GM12891 (cell line): ENCODE results near the gene MOCS1.

Experiments
- DNase-seq: peaks from one replicate; pipeline ENCODE4 v3.0.0; 2011; ENCODE audit warnings: low spot score; ENCODE audit not compliant: insufficient read length
- FAIRE-seq: peaks from 2 replicates; lab custom pipeline; 2011; peaks lifted over from hg19 to GRCh38; lab: Jason Lieb, UNC
- PAX5 ChIP-seq: IDR thresholded peaks from 2 replicates; pipeline ENCODE4 v1.6.1; 2011; ENCODE audit warnings: low read length, moderate library complexity, mild to moderate bottlenecking; ENCODE audit not compliant: insufficient read depth, severe bottlenecking
- POLR2A ChIP-seq: IDR thresholded peaks from 2 replicates; pipeline ENCODE4 v1.6.1; 2011; ENCODE audit warnings: low read depth, low read length, control low read depth
- POLR2AphosphoS5 ChIP-seq: IDR thresholded peaks from 2 replicates; pipeline ENCODE4 v1.6.1; 2011; ENCODE audit warnings: low read depth, low read length, control low read depth
- POU2F2 ChIP-seq: IDR thresholded peaks from 2 replicates; pipeline ENCODE4 v1.6.1; 2011; ENCODE audit warnings: low read depth, mild to moderate bottlenecking, control low read depth, low read length, moderate library complexity
- SPI1 ChIP-seq: IDR thresholded peaks from 2 replicates; pipeline ENCODE4 v1.6.1; 2011; ENCODE audit warnings: low read depth, low read length, control low read depth
- TAF1 ChIP-seq: IDR thresholded peaks from 2 replicates; pipeline ENCODE4 v1.6.1; 2011; ENCODE audit warnings: low read depth, low read length, control low read depth

MOCS1 gene

DNA sequence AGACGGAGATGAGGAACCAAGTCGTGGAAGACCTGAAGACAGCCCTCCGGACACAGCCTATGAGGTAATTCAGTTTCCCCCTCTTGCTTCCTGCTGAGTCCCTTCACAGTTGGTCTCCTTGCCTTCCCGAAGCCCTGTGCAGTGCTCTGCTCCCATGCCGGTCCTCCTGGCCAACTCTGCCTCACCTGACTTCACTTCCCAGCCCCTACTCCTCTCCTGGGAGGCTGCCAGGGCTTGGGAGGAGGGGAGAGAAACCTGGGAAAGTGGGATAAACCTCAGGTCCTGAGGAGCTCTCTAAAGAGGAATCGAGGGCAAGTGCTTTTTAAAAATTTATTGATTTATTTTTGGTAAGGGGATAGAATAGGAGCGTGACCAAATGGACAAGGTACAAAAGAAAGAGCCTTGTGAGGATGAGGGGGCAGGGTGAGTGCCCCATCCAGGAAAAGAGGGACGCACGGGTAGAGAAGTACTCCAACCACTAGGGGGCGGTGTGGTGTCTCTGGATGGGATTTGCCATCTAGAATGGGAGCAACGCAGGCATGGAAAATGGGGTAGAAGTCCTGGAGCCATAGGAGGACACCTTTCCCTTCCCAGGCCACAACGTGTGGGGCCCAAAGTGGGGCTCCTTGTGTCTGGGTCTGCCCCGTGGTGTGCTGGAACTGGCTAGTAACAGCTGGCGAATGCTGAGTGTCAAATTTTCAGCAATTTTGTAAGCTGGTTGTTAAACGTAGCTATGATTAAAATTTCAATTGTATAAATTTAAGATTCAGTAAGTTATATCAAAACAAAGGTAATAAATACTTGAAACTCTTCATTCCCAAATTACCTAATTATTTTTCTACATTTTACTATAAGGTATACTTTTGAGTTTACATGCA is 69.0 kb downstream of the MOCS1 start:
- FAIRE-seq (no peak), DNase-seq (peak; percentile 48)
- TF ChIP-seq POLR2AphosphoS5 (no peak), POU2F2 (no peak), SPI1 (no peak), POLR2A (no peak), PAX5 (no peak), TAF1 (no peak)

GRCh38 chr6:39861663-39862062 is 72.6 kb downstream of the MOCS1 start:
- DNase-seq (no peak), FAIRE-seq (no peak)
- no peak for TF ChIP-seq POLR2A
- no peak for TF ChIP-seq POLR2AphosphoS5
- no peak for TF ChIP-seq POU2F2
- no peak for TF ChIP-seq SPI1
- no peak for TF ChIP-seq PAX5
- no peak for TF ChIP-seq TAF1

DNA sequence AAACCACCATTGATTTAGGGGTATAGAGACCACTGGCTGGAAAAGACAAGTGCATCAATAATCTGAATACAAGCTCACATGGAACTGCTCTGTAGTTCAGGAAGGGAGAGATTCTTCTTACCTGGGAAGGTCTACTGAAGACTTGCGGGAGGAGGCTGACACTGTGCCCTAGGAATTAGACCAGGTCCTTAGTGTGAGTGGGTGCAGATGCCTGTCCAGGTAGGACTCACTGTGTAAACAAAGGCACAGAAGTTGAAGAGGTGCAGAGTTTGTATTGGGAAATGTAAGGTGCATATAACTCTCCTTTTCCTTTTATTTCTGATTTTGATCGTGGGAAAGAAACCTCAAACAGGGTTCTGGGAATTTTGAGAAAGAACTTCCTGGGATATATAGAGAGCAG is 75.2 kb downstream of the MOCS1 start:
- DNase-seq, result no peak
- FAIRE-seq, result no peak
- TF ChIP-seq TAF1 (no peak), SPI1 (no peak), POLR2A (no peak), POU2F2 (no peak), PAX5 (no peak), POLR2AphosphoS5 (no peak)

GRCh38 chr6:39855356-39855995 is 78.8 kb downstream of the MOCS1 start:
- TF ChIP-seq SPI1 (no peak), POU2F2 (no peak), POLR2A (no peak), TAF1 (no peak), PAX5 (no peak), POLR2AphosphoS5 (no peak)
- FAIRE-seq (no peak), DNase-seq (no peak)
